T-helper 9 cell (primary cell): ENCODE measurements around the gene DXO.
"Not testable (repeated sequence)": the region's sequence is repeated elsewhere in the genome, so short reads cannot be mapped to it uniquely, and the experiment has no call there.

Experiments
- DNase-seq: peaks from one replicate; pipeline ENCODE4 v3.0.0-alpha.2; 2020

The DXO gene

GRCh38 chr6:31956796-31957195 lies 15.1 kb downstream of the DXO start:
- DNase-seq = no peak

- DNase-seq = no peak
These were observed 17.4 kb downstream of the DXO start for GRCh38 chr6:31954511-31954910.

GRCh38 chr6:31952890-31953289 lies 19.0 kb downstream of the DXO start:
- no peak for DNase-seq

GRCh38 chr6:31952140-31952805 lies 19.7 kb downstream of the DXO start:
- no peak for DNase-seq

- DNase-seq = no peak
These were observed 21.9 kb downstream of the DXO start for GRCh38 chr6:31949926-31950548.

GRCh38 chr6:31948753-31949413 lies 23.1 kb downstream of the DXO start:
- DNase-seq = no peak

GRCh38 chr6:31948306-31948705 lies 23.6 kb downstream of the DXO start:
- no peak for DNase-seq

GRCh38 chr6:31947864-31948263 lies 24.1 kb downstream of the DXO start:
- no peak for DNase-seq

- DNase-seq = no peak
These were observed 24.8 kb downstream of the DXO start for GRCh38 chr6:31947070-31947675.

- no peak for DNase-seq
These were observed 25.5 kb downstream of the DXO start for GRCh38 chr6:31946370-31946885.

GRCh38 chr6:31945507-31946369 lies 26.2 kb downstream of the DXO start, which contains the start of gene CFB:
CFB (plus strand) TSS chr6:31946095; CDS start chr6:31946222, 127 bp downstream.
- DNase-seq = no peak

- DNase-seq = no peak
These were observed 26.8 kb downstream of the DXO start for GRCh38 chr6:31945154-31945506.

- no peak for DNase-seq
These were observed 28.2 kb downstream of the DXO start for GRCh38 chr6:31943742-31944141.

GRCh38 chr6:31940256-31940664 lies 31.7 kb downstream of the DXO start:
- no peak for DNase-seq

GRCh38 chr6:31935823-31936222 lies 36.1 kb downstream of the DXO start:
- DNase-seq = no peak

- DNase-seq = no peak
These were observed 36.9 kb downstream of the DXO start for GRCh38 chr6:31935021-31935420.

- no peak for DNase-seq
These were observed 38.4 kb downstream of the DXO start for GRCh38 chr6:31933537-31933936.

GRCh38 chr6:31932137-31932536 lies 39.8 kb downstream of the DXO start:
- DNase-seq = not testable (repeated sequence)

GRCh38 chr6:31930962-31931361 lies 41.0 kb downstream of the DXO start:
- DNase-seq = no peak

GRCh38 chr6:31928672-31928939 lies 43.3 kb downstream of the DXO start:
- DNase-seq = no peak

GRCh38 chr6:31927863-31928671 lies 43.9 kb downstream of the DXO start:
- DNase-seq = no peak
